Muscle layer of colon (tissue), 2 donors: ENCODE results near the gene MMP21.

Source experiments
- H3K27ac ChIP-seq: one replicate; pipeline ENCODE4 v1.7.0; 2013; ENCODE audit warnings: low read depth, mild to moderate bottlenecking, low read length, moderate library complexity
- H3K27me3 ChIP-seq, 2 donors: one replicate each; pipeline ENCODE4 v1.7.0; 2013; ENCODE audit warnings: low read length in 2 of 2, mild to moderate bottlenecking in 2 of 2; ENCODE audit not compliant: insufficient read depth in 2 of 2, control insufficient read depth in 1 of 2
- H3K36me3 ChIP-seq: one replicate; pipeline ENCODE4 v1.7.0; 2013; ENCODE audit warnings: mild to moderate bottlenecking, low read length; ENCODE audit not compliant: insufficient read depth
- H3K4me1 ChIP-seq: one replicate; pipeline ENCODE4 v1.7.0; 2013; ENCODE audit warnings: mild to moderate bottlenecking, low read length; ENCODE audit not compliant: insufficient read depth
- H3K4me3 ChIP-seq, 2 donors: one replicate each; pipeline ENCODE4 v1.7.0; 2013; ENCODE audit warnings: low read length in 2 of 2, low read depth in 1 of 2, mild to moderate bottlenecking in 1 of 2, moderate library complexity in 1 of 2
- H3K9ac ChIP-seq: one replicate; pipeline ENCODE4 v1.7.0; 2013; ENCODE audit warnings: low read length
- H3K9me3 ChIP-seq: one replicate; pipeline ENCODE4 v1.7.0; 2013; ENCODE audit warnings: mild to moderate bottlenecking, low read length
- donor health status: abdominal sarcoma.
- donor health status: Adenocarcinoma of cecum.

The MMP21 gene

GRCh38 chr10:125785791-125786190 lies 10.2 kb upstream of the MMP21 start:
- Histone ChIP-seq H3K4me3 (no peak overlapping the region), H3K4me1 (no peaks in the 10 kb centered on the region), H3K27ac (no peak overlapping the region), H3K9me3 (no peaks in the 10 kb centered on the region), H3K36me3 (peaks cover 5% of the 10 kb centered on the region), H3K27me3 (no peaks in the 10 kb centered on the region), H3K9ac (no peak overlapping the region)

DNA sequence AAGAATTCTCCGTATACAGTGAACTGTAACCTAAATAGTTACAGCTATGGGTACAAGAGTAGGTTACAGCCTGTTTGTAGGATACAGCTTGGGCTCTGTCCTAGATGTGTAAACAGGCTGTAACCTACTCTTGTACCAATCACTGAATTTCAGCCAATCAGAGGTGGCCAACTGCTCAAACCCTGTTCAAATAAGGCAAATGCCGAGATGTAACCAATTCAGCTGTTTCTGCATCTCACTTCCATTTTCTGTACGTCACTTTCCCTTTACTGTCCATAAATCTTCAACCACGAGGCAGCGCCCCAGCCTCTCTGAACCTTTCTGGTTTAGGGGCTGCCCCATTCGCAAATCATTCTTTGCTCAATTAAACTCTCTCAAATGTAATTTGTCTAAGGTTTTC lies 8.3 kb upstream of the MMP21 start:
- Histone ChIP-seq H3K9ac (no peak overlapping the region), H3K9me3 (no peaks in the 10 kb centered on the region), H3K27me3 (no peaks in the 10 kb centered on the region), H3K4me3 (no peak overlapping the region), H3K27ac (no peak overlapping the region), H3K36me3 (peaks cover 5% of the 10 kb centered on the region), H3K4me1 (no peaks in the 10 kb centered on the region)

- H3K9me3 ChIP-seq, result no peaks in the 10 kb centered on the region
- H3K4me1 ChIP-seq, result no peaks in the 10 kb centered on the region
- no peak overlapping the region for H3K4me3 ChIP-seq
- H3K27me3 ChIP-seq, result no peaks in the 10 kb centered on the region
- H3K9ac ChIP-seq, result no peak overlapping the region
- no peak overlapping the region for H3K27ac ChIP-seq
- peaks cover 5% of the 10 kb centered on the region for H3K36me3 ChIP-seq
Measured at GRCh38 chr10:125783408-125783807, 7.8 kb upstream of the MMP21 start.

DNA sequence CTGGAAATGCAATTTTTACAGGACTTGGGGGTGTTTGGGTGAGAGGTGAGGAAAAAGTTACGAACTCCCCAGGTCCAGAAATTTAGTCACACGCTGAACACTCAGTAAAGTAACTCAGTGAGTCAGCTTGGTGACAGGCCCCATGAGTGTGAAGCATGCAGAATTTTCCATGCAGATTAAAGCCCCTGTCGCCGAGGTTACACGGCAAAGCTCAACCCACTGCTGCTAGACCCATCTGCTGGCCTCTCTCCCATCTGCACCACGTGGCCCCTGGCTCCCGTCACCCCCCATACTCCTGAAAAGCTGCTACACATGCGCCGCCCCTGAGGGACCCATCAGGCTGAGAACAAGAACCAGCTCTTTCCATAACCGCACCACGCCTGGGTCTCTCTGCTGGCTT lies 7.0 kb upstream of the MMP21 start:
- Histone ChIP-seq H3K36me3 (no peaks in the 10 kb centered on the region), H3K4me1 (no peaks in the 10 kb centered on the region), H3K4me3 (no peak overlapping the region), H3K9me3 (no peaks in the 10 kb centered on the region), H3K9ac (no peak overlapping the region), H3K27ac (no peak overlapping the region), H3K27me3 (no peaks in the 10 kb centered on the region)

- H3K4me1 ChIP-seq, result no peaks in the 10 kb centered on the region
- H3K27me3 ChIP-seq, result no peaks in the 10 kb centered on the region
- no peak overlapping the region for H3K4me3 ChIP-seq
- H3K27ac ChIP-seq, result no peak overlapping the region
- no peak overlapping the region for H3K9ac ChIP-seq
- no peaks in the 10 kb centered on the region for H3K36me3 ChIP-seq
- H3K9me3 ChIP-seq, result no peaks in the 10 kb centered on the region
Measured at GRCh38 chr10:125782054-125782453, 6.4 kb upstream of the MMP21 start.

- no peaks in the 10 kb centered on the region for H3K9me3 ChIP-seq
- H3K36me3 ChIP-seq, result no peaks in the 10 kb centered on the region
- no peaks in the 10 kb centered on the region for H3K27me3 ChIP-seq
- H3K4me3 ChIP-seq, result no peak overlapping the region
- no peak overlapping the region for H3K27ac ChIP-seq
- no peak overlapping the region for H3K9ac ChIP-seq
- H3K4me1 ChIP-seq, result no peaks in the 10 kb centered on the region
Measured at GRCh38 chr10:125781374-125781773, 5.8 kb upstream of the MMP21 start.

GRCh38 chr10:125779403-125780327 lies 4.0 kb upstream of the MMP21 start:
- Histone ChIP-seq H3K4me3 (no peak overlapping the region), H3K27ac (no peak overlapping the region), H3K4me1 (no peaks in the 10 kb centered on the region), H3K27me3 (no peaks in the 10 kb centered on the region), H3K9ac (no peak overlapping the region), H3K36me3 (no peaks in the 10 kb centered on the region), H3K9me3 (no peaks in the 10 kb centered on the region)

DNA sequence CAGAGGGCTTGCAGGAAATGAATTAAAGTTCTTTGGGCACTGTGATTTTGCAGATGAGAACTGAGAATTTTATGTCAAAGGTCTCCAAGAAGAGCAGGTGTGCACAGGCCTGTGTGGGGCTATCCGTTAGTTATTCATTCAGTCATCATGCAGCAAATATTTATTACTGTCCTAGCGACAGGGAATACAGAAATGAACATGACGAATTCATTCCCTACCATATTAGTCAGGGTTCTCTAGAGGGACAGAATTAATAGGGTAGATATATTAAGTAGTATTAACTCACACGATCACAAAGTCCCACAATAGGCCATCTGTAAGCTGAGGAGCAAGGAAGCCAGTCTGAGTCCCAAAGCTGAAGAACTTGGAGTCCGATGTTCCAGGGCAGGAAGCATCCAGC lies 2.9 kb upstream of the MMP21 start:
- H3K4me3 ChIP-seq, result no peak overlapping the region
- no peaks in the 10 kb centered on the region for H3K27me3 ChIP-seq
- no peak overlapping the region for H3K27ac ChIP-seq
- no peaks in the 10 kb centered on the region for H3K36me3 ChIP-seq
- no peaks in the 10 kb centered on the region for H3K9me3 ChIP-seq
- H3K4me1 ChIP-seq, result no peaks in the 10 kb centered on the region
- H3K9ac ChIP-seq, result no peak overlapping the region

- Histone ChIP-seq H3K9me3 (no peaks in the 10 kb centered on the region), H3K4me3 (no peak overlapping the region), H3K27ac (no peak overlapping the region), H3K4me1 (no peaks in the 10 kb centered on the region), H3K36me3 (no peaks in the 10 kb centered on the region), H3K27me3 (no peaks in the 10 kb centered on the region), H3K9ac (no peak overlapping the region)
Measured at GRCh38 chr10:125777806-125778205, 2.2 kb upstream of the MMP21 start.

DNA sequence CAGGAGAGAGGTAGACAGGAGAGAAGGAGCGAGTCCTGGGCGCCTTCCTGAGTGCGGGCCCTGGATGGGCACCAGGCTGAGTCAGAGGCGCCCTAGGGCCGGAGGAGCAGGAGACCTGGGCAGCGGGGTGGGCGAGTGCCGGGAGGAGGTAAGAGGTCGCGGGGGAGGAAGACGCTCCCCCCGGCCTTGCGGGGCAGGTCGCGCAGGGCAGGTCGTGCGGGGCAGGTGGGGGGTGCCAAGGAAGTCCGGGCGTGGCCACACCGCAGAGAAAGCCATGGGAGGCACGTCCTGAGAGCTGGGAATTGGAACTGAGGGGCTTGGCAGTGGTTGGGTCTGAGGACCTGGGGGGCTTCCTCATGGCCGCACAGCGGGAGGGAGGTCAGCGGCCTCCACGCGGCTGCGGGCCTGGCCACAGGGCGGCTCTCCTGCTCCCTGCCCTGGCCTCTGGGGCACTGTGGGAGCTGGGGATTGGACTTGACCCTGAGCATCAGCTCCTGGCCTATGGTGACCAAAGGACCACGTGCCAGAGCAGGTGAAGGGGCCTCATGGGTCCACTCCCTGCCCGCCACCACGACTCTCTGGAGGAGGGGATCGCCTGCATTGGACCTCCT lies 935 bp downstream of the MMP21 start:
- H3K27me3 ChIP-seq, result no peaks in the 10 kb centered on the region
- H3K4me3 ChIP-seq, result no peak overlapping the region
- H3K9ac ChIP-seq, result no peak overlapping the region
- H3K27ac ChIP-seq, result no peak overlapping the region
- H3K36me3 ChIP-seq, result no peaks in the 10 kb centered on the region
- H3K4me1 ChIP-seq, result no peaks in the 10 kb centered on the region
- no peaks in the 10 kb centered on the region for H3K9me3 ChIP-seq

- no peak overlapping the region for H3K9ac ChIP-seq
- H3K4me3 ChIP-seq, result no peak overlapping the region
- H3K9me3 ChIP-seq, result no peaks in the 10 kb centered on the region
- no peaks in the 10 kb centered on the region for H3K36me3 ChIP-seq
- peaks cover 5% of the 10 kb centered on the region for H3K4me1 ChIP-seq
- H3K27me3 ChIP-seq, result no peaks in the 10 kb centered on the region
- H3K27ac ChIP-seq, result no peak overlapping the region
Measured at GRCh38 chr10:125773687-125774543, 1.7 kb downstream of the MMP21 start.
